HuH-7 (cell line): ENCODE results near the gene THAP2.
"Not testable (repeated sequence)": the region's sequence is repeated elsewhere in the genome, so short reads cannot be mapped to it uniquely, and the experiment has no call there.

Experiments used
- DNase-seq: peaks from one replicate; pipeline ENCODE4 v3.0.0; 2011; ENCODE audit warnings: low spot score

Gene THAP2

DNA sequence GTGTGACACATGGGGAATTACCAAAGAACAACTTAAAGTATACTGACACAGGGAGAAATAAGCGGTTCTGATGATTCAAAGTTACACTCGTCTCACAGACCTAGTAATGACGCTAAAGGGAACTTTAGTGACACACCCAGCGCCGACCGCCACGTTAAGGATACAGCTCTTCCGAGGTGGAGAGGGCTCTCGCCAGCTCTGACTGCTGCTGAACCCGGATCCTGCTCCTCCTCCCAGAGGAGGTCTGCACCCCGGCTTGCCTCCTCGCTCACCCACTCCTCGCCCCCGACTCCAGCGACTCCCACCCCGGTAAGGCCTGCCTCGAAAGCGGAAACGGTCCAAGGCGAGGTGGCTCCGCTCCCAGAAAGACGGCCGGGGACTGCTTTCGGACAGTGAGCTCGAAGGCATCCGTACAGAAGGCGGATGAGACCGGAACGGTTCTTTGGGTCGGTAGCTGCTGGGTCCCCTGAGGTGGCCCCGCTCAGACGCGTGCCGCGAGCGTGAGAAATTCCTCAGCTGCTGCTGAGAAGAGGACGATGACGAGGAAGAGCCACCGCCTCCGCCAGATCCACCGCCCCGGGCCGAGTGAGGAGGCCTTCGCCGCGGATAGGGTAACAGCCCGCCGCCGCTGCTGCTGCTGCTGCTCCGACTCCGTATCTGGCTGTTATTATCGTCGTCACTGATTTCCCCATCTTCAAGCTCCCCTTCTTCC is 1.1 kb upstream of the THAP2 start:
- peak; percentile 30 for DNase-seq

DNA sequence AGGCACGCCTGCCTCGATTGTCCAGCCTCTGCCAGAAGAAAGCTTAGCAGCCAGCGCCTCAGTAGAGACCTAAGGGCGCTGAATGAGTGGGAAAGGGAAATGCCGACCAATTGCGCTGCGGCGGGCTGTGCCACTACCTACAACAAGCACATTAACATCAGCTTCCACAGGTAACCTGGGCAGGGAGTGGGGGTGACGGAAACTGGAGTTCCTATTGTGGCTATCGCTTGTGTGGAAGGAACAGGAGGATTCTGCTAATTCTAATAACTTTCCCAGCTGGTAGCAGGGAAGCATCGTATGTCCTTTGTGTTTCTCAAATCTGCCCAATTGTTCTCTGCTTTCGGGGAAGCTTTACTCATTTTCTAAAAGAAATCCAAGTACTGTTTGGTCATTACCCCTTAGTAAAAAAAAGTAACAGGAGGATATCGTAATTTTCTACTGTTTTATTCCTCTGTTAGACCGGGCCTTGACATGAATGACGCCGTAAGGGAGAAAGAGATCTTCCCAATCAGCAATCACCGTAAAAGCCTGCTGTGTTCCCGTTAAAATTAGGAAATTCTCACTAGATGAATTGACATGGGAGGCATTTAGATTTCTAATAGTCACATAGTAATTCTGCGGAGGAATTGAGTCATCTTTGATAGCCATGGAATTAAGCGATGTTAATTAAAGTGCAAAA is 449 bp downstream of the THAP2 start:
- DNase-seq = no peak

DNA sequence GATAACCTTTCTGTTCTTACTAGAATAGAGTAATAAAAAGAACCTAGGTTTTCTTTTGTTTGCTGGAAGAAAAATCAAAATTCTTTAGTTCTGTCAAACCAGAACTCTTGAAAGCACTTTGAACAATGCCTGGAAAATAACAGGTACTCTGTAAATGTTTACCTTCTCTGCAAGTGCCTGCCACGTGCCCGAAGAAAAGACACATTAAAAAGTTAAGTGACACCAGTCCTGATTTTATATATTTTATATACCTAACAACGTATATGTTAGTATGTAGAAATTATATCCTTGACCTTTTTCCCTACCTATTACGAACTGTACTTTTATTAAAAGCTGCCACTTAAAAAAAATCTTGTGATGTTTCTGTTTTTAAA is 976 bp downstream of the THAP2 start:
- DNase-seq = no peak

DNA sequence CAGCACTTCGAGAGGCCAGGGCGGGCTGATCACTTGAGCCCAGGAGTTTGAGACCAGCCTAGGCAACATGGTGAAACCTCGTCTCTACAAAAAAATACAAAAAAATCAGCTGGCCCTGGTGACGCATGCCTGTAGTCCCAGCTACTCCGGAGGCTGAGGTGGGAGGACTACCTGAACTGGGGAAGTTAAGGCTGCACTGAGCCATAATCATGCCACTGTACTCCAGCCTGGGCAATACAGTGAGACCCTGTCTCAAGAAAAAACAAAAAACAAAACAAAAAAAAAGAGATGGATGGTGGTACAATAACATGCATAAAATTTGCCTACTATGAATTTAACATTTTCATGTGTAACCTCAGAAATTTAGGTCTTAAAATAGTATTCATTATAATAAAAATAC is 2.2 kb downstream of the THAP2 start:
- no peak for DNase-seq

DNA sequence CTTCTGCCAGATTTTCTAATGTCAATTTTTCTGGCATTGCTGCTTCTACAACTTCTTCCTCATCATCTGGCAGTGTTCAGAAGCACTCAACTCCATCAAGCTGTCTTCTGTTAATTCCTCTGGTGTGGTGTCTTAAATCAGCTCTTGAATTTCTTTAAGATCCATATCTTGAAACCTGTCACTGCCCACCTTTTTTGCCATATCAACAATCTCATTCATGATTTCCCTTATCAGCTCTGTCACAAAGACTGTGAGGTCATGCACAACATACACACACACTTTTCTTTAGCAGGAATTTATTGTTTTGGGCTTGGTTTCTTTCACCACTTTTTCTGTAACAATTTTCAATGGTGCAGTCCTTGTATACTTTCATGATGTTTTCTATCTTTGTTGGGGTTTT is 7.2 kb downstream of the THAP2 start:
- no peak for DNase-seq

DNA sequence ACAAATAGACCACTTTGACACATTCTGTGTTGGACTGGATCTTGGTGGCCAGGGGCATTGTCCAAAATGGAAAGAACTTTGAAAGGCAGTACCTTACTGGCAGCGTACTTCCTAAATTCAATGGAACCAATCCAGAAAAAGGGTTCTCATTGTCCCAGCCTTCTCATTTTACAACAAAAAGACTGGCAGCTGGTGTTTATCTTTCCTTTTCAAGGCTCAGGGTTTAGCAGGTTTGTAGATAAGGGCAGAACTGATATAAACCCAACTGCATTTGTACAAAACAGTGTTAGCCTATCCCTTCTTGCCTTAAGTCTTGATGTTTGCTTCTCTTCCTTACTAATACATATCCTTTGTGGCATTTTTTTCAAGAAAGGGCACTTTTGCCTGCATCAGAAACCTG is 7.7 kb downstream of the THAP2 start:
- DNase-seq = no peak

DNA sequence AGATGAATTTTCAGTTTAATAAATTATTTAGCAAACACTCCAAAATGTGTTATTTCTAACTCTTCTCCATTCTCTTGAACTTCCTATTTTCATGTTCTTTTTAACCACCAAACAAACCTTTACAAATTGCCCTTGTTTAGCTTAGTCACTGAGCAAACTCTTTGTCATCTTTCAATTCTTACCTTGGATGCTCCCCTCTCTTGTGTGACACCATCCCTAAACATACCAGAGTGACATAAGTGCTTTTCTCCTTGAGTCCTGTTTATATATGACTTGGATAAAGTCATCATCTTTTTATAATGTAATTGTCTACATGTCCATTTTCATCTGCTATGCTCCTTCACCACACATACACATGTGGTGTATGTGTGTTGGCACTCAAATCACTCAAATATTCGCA is 18.4 kb downstream of the THAP2 start:
- DNase-seq = no peak

DNA sequence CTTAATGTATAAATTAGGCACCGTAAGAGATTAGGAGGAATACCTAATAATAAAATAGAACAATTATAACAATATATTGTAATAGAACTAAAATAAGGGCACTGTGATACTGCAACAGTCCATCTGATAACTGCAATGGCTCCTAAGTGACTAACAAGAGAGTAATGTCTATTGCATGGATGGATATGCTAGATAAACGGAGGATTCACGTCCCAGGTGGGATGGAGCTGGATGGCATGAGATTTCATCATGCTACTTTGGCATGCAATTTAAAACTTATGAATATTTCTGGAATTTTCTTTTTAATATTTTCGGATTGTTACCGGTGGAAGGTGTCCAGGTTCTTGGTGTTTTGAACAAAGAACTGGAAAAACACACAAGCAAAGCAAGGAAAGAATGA is 19.5 kb downstream of the THAP2 start:
- no peak for DNase-seq

DNA sequence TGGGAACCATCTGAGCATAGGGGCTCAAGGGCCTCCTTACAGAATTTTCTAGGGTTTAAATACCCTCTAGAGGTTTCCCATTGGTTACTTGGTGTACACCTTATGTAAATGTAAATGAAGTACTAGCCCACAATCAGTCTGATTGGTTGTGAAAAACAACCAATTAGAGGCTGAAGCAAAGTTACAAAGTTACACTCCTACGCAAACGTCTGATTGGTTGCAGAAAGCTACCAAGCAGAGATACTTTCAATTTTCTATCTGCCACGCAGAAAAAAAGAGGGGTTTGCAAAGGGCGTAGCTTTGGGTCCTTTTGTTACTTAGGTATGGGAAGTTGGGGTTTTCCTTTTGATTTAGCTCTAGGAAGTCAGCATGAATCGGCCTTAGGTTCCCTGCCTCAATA is 20.0 kb downstream of the THAP2 start:
- DNase-seq = no peak

DNA sequence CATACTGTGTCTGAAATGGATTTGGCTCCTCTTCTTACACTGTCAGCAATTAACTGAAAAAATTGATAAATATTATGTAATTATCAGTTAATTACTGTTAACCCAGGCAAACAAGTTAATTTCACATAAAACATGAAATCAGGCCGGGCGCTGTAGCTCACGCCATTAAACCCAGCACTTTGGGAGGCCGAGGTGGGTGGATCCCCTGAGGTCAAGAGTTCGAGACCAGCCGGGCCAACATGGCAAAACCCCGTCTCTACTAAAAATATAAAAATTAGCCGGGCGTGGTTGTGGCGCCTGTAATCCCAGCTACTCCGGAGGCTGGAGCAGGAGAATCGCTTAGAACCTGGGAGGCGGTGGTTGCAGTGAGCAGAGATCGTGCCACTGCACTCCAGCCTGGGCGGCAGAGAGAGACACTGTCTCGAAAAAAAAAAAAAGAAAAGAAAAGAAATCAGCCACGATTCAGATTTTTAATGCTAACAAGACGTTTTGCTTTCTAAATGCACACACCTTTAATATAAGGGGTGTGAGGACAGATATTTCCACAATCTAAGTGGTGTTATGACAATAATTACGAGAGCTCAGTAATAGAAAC is 21.3 kb downstream of the THAP2 start:
- DNase-seq = no peak

DNA sequence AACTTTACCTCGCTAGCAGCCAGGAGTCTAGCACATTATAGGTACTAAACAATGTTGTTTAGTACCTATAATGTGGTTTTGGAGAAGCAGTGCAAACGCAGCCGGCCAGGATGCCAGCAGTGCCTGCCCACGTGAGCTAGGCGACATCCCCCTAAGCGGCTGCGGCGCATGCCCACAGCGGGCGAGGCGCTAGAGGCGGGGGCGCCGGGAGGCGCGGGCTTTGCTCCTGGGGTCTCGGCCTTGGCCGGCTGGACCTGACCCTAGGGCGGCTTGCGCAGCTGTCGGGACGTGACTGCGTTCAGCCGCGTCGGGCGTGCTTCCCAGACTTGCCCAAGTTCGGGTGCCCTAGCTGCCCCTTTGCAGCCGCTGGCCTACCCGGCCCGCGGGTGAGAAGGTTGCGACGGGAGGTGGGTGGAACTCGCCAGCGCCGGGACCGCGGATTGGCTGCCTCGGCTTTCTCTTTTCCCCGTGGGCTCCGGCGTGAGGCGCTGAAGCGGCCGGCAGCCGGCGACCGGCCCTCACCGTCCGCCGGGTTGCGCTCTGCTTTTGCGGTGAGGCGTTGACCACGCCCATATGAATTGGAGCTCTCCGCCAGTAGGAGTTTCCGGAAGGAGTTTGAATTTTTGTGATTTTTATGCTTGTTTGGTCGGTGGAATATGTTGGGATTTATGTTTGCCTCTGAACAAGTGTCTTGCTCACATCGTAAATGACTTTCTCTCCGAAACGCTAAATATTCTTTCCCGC is 22.0 kb downstream of the THAP2 start, which contains the start of gene TMEM19:
Gene TMEM19 (plus strand): TSS at position 169 of the 744 bp plus-strand sequence. CDS start 599 bp downstream, outside the sequence.
- DNase-seq = peak; percentile 83

DNA sequence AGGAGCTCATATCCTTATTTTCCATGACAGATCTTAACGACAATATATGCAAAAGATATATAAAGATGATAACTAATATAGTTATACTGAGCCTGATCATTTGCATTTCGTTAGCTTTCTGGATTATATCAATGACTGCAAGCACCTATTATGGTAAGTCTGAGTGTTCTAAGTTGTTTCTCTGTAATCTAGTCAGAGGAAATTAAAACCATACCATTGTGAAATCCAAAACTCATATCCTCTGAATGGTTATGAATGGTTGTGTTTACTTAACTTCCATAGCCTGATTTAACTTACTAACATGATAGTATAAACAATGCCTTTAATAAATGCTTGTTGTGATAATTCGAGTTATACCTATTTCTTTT is 22.5 kb downstream of the THAP2 start:
- DNase-seq = no peak

DNA sequence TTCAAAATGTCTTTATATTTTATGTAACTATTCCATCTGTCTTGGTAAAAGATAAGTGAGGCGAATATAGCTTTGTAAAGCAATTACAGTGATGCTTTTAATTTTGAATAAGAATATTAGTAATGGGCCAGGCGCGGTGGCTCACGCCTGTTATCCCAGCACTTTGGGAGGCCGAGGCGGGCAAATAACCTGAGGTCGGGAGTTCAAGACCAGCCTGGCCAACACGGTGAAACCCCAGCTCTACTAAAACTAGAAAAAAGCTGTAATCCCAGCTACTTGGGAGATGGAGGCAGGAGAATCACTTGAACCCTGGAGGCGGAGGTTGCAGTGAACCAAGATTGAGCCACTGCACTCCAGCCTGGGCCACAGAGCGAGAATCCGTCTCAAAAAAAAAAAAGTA is 23.1 kb downstream of the THAP2 start:
- DNase-seq = not testable (repeated sequence)

DNA sequence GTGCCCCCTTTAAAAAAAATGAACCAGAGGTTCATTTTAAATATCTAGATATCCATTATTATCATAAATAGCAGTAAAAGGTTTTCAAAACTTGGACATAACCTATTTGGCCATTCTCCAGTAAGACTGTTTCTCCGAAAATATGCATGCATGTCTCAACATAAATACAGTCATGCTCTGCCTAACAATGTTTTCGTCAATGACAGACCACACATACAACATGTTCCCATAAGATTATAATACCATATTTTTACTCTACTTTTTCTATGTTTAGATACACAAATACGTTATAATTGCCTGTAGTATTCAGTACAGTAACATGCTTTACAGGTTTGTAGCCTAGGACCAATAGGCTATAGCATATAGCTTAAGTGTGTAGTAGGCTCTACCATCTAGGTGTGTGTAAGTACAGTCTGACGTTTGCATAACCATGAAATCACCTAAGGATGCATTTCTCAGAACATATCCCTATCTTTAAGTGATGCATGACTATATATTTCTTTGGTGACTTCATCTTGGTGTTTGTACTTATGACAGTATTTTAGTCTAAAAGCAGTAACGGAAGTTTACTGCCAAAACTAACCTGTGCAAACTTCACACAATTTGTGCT is 25.0 kb downstream of the THAP2 start:
- no peak for DNase-seq

DNA sequence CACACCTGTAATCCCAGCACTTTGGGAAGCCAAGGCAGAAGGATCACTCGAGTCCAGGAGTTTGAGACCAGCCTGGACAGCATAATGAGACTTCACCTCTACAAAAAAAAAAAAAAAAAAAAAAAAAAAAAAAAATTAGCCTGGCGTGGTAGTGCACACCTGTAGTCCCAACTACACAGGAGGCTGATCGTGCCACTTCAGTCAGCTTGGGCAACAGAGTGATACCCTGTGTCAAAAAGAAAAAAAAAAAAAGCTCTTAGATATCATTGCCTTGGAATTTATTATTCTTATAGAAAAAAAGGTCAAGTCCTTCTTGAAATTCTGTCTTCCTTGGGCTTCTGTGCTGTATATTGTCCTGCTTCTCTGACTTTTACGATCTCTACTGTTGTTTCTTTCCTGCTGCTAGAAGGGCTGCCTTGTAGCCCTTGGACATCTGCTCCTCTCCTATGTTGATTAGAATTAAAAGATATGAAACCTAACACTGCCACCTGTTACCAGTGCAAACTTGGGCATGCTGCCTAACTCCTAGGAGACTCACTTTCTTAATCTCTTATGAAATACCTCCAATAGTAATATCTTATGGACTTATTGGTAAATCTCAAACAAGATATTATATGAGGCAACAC is 27.5 kb downstream of the THAP2 start:
- DNase-seq = no peak

DNA sequence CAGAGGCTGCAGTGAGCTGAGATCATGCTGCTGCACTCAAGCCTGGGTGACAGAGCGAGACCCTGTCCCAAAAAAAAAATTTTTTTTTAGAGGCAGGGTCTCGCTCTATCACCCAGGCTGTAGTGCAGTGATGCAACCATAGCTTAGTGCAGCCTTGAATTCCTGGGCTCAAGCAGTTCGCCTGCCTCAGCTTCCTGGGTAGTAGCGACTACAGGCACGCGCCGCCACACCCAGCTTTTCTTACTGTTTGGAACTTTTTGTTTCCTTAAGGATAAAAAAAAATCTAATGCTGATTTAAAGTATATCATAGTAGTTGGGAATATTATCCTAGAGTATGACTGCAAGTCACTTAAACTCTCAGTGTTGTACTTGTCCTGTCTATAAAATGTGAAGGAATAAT is 29.0 kb downstream of the THAP2 start:
- no peak for DNase-seq

DNA sequence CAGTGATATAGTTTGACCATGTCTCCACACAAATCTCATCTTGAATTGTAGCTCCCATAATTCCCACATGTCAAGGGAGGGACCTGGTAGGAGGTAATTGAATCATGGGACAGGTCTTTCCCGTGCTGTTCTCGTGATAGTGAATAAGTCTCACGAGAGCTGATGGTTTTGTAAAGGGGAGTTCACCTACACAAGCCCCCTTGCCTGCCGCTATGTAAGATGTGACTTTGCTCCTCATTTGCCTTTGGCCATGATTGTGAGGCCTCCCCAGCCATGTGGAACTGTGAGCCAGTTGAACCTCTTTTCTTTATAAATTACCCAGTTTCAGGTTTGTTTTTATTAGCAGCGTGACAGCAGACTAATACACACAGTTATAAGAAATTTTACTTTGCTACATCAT is 29.6 kb downstream of the THAP2 start:
- not testable (repeated sequence) for DNase-seq

DNA sequence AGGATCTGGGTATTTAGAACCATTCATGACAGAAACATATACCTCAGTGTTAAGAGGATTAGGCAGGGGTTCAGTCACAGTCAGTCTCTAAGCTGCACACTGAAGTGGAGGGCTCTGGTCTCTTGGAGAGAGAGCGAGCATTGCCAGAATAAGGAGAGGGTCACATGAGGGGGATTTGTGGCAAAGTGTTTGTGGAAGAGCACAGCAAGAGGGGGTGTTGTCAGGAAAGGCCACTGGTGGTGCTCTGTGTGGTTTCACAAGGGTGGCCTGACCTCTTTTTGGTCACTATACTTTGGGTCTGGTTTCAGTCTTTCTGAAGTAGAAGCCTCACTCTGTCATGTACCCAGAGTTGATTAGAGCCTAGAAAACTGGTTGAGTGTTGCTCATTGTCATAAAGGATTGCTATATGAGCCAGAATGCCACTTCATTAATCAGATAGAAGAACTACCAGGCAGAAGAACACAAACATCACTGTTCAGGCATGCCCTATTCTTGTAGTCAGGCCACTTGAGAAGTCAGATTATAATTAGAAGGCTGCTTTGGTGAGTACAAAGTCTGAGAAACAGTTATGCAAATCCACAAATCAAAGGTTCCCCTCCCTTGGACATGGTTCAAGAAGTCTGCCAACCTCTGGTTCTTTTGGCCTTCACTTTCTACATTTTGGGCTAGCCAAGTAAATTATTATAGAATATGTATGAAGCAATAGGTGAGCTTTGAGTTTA is 30.2 kb downstream of the THAP2 start:
- no peak for DNase-seq

DNA sequence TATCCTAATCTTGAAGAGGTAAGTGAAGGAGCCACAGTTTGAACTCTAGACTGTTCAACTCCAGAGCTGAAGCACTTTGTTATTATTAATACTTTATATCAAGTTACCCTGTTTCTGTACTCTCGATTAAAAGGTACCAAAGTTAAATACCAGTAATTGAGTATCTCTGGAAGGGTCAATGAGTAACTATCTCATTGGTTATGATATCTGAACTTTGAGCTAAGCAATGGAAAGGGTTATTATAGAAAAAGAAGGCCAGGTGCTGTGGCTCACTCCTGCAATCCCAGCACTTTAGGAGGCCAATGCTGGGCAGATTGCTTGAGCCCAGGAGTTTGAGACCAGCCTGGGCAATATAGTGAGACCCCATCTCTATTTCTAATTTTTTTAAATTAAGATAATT is 31.7 kb downstream of the THAP2 start:
- DNase-seq = no peak

DNA sequence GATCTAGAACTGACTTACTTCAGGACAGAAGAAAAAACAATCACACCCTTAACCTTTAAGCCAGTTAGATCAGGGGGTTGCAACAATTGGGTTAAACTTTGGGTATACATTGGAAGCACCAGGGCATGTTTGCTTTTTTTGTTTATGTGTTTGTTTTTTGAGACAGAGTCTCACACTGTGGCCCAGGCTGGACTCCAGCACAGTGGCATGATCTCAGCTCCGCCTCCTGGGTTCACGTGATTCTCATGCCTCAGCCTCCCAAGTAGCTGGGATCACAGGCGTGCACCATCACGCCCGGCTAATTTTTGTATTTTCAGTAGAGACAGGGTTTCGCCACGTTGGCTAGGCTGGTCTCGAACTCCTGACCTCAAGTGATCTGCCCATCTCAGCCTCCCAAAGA is 38.1 kb downstream of the THAP2 start:
- DNase-seq = not testable (repeated sequence)

DNA sequence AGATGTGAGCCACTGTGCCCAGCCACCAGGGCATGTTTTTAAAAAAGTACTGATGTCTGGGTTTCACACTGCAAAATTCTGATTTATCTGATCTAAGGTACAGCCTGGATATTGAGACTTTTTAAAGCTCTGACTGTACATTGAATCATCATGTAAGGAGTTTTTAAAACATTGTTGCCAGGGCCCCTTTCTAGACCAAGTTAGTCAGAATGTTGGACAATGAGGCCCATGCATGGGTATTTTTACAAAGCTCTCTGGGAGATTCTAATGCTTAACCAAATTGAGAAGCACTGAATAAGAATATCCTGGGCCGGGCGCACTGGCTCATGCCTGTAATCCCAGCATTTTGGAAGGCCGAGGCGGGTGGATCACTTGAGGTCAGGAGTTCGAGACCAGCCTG is 38.5 kb downstream of the THAP2 start:
- no peak for DNase-seq
